SK-N-MC (cell line): ENCODE measurements around the gene FAM234B.

Experiments
- EZH2 ChIP-seq: fragments of 200-600 bp; sonication (generic); IDR thresholded peaks from one replicate; pipeline ENCODE4 v1.6.1; 2017; ENCODE audit warnings: antibody characterized with exemption
- POLR2AphosphoS5 ChIP-seq: IDR thresholded peaks from 2 replicates; pipeline ENCODE4 v1.6.1; 2012; ENCODE audit warnings: mild to moderate bottlenecking, low read depth, low read length, borderline replicate concordance

DNA sequence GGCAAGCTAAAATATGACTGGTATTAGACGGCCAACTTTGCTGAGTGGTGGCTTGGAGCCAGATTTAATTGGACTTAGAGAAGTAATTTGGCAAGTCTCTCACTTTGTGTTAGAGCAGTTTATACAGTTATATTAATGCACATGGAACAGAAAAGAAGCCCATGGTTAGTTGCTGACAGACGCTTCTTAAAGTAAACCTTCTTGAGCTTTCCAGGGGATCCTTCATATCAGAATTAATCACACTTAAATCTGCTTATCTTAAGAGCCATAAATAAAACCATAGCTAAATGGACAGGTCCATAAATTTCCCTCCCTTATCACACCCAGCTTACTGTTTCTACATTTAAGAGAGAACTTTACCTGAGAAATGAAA lies 49.7 kb downstream of the FAM234B start:
- TF ChIP-seq EZH2 (no peak), POLR2AphosphoS5 (no peak)
